Measurements from ENCODE around the gene PTPRB. TPM values are rescaled to one million over a fixed set of nuclear protein-coding genes. Genes with fewer than 3 reads are reported as not detected.

The PTPRB gene
- total RNA-seq, 1 experiment from 2014 or later = 0.17 TPM

DNA sequence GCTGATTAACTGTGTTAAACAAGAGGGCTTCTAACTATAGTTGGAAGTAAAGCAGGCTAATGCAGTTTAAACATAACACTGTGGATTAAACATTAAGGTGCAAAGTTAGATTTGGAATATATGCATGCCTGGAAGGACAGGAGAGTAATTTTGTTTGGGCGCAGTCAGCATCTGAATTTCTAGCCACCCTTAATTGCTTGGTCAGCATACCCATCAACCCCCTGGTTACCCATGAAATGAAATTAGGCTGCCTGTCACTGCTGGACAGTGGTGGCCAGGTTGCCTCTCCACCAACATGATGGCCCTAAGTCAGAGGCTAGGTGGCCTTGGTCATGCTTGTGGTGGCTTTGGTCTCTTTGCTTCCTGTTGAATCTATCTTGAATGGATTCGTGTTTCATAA lies 30.0 kb upstream of the PTPRB start:
- POLR2A ChIA-PET = no interaction called here
- Histone ChIP-seq H3K9me3 (ENCODE audit: control insufficient read depth in 1 of 2, insufficient read depth in 1 of 2, low read depth in 1 of 2, low read length in 2 of 2) (no peaks in the 10 kb centered on the region), H4K20me1 (ENCODE audit: insufficient read depth) (no peaks in the 10 kb centered on the region), H3K27me3 (ENCODE audit: insufficient read depth, low read length) (no peaks in the 10 kb centered on the region), H3K4me1 (ENCODE audit: control insufficient read depth in 1 of 2, insufficient read depth in 2 of 2, low read length in 2 of 2) (no peaks in the 10 kb centered on the region), H3K9ac (ENCODE audit: low read length) (no peak overlapping the region), H3K4me3 (replicated peaks in 1 of 2; ENCODE audit: low read depth in 1 of 2, low read length in 2 of 2) (no peak overlapping the region), H3K27ac (ENCODE audit: low read depth, low read length) (no peak overlapping the region), H2AFZ (ENCODE audit: low read depth, low read length, poor library complexity, severe bottlenecking) (no peak overlapping the region), H3K9me2 (ENCODE audit: insufficient read depth) (no peaks in the 10 kb centered on the region), H3K4me2 (ENCODE audit: low read length) (no peak overlapping the region), H3K79me2 (ENCODE audit: insufficient read depth, low read length) (no peaks in the 10 kb centered on the region), H3K36me3 (ENCODE audit: control insufficient read depth in 1 of 2, insufficient read depth in 2 of 2, low read length in 2 of 2) (no peaks in the 10 kb centered on the region)
- RAD21 ChIA-PET (ENCODE audit: low non-redundant PET in 1 of 2, low total read pairs in 2 of 2, uncharacterized antibody in 2 of 2, unreplicated experiment in 2 of 2) = no interaction called here
- CTCF ChIA-PET = no interaction called here
- DNase-seq (ENCODE audit: low read depth, low spot score) (no peak), ATAC-seq (no peak)
- TF ChIP-seq CEBPB (IDR thresholded peaks at IDR 0.05; ENCODE audit: low read depth) (no peak), JUND (IDR thresholded peaks at IDR 0.05) (no peak)
- TF ChIP-seq, protein P1, sequence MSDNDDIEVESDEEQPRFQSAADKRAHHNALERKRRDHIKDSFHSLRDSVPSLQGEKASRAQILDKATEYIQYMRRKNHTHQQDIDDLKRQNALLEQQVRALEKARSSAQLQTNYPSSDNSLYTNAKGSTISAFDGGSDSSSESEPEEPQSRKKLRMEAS (IDR thresholded peaks at IDR 0.05) = no peak
- TF ChIP-seq, protein P2, sequence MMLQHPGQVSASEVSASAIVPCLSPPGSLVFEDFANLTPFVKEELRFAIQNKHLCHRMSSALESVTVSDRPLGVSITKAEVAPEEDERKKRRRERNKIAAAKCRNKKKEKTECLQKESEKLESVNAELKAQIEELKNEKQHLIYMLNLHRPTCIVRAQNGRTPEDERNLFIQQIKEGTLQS (IDR thresholded peaks at IDR 0.05) = no peak
- TF ChIP-seq, protein P3, sequence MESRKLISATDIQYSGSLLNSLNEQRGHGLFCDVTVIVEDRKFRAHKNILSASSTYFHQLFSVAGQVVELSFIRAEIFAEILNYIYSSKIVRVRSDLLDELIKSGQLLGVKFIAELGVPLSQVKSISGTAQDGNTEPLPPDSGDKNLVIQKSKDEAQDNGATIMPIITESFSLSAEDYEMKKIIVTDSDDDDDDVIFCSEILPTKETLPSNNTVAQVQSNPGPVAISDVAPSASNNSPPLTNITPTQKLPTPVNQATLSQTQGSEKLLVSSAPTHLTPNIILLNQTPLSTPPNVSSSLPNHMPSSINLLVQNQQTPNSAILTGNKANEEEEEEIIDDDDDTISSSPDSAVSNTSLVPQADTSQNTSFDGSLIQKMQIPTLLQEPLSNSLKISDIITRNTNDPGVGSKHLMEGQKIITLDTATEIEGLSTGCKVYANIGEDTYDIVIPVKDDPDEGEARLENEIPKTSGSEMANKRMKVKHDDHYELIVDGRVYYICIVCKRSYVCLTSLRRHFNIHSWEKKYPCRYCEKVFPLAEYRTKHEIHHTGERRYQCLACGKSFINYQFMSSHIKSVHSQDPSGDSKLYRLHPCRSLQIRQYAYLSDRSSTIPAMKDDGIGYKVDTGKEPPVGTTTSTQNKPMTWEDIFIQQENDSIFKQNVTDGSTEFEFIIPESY (IDR thresholded peaks at IDR 0.05; ENCODE audit: extremely low read depth, insufficient replicate concordance, low read length) = no peak
- TF ChIP-seq, protein P4, sequence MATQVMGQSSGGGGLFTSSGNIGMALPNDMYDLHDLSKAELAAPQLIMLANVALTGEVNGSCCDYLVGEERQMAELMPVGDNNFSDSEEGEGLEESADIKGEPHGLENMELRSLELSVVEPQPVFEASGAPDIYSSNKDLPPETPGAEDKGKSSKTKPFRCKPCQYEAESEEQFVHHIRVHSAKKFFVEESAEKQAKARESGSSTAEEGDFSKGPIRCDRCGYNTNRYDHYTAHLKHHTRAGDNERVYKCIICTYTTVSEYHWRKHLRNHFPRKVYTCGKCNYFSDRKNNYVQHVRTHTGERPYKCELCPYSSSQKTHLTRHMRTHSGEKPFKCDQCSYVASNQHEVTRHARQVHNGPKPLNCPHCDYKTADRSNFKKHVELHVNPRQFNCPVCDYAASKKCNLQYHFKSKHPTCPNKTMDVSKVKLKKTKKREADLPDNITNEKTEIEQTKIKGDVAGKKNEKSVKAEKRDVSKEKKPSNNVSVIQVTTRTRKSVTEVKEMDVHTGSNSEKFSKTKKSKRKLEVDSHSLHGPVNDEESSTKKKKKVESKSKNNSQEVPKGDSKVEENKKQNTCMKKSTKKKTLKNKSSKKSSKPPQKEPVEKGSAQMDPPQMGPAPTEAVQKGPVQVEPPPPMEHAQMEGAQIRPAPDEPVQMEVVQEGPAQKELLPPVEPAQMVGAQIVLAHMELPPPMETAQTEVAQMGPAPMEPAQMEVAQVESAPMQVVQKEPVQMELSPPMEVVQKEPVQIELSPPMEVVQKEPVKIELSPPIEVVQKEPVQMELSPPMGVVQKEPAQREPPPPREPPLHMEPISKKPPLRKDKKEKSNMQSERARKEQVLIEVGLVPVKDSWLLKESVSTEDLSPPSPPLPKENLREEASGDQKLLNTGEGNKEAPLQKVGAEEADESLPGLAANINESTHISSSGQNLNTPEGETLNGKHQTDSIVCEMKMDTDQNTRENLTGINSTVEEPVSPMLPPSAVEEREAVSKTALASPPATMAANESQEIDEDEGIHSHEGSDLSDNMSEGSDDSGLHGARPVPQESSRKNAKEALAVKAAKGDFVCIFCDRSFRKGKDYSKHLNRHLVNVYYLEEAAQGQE (IDR thresholded peaks at IDR 0.05; ENCODE audit: low read depth) = no peak
- BruUV-seq (replicated peaks) = no TSS peak
- intact Hi-C loops (cut with micrococcal nuclease) = no loop called here
